Uterus (tissue), 4 donors: Measurements from ENCODE around the gene SOCS1. TPM values are rescaled to one million over a fixed set of nuclear protein-coding genes. Genes with fewer than 3 reads are reported as not detected.

Source experiments
- DNase-seq, 2 donors: peaks; one replicate each; pipeline ENCODE4 v3.0.0-alpha.2; 2019 to 2020
- H3K27ac ChIP-seq, 2 donors: fragments of 200-600 bp; sonication (generic); 1 replicate in 1 of 2; 2 replicates in 1 of 2; pipeline ENCODE4 v1.5.1; 2016 to 2018
- H3K27me3 ChIP-seq, 2 donors: fragments of 200-600 bp; sonication (generic); one replicate each; pipeline ENCODE4 v1.5.1; 2018 to 2019; ENCODE audit warnings: control low read depth in 1 of 2
- H3K36me3 ChIP-seq, 2 donors: fragments of 200-600 bp; sonication (generic); one replicate each; pipeline ENCODE4 v1.5.1; 2019; ENCODE audit warnings: control low read depth in 1 of 2
- H3K4me1 ChIP-seq, 2 donors: fragments of 200-600 bp; sonication (generic); one replicate each; pipeline ENCODE4 v1.5.1; 2018 to 2019; ENCODE audit warnings: control low read depth in 1 of 2
- H3K4me3 ChIP-seq, 2 donors: fragments of 200-600 bp; sonication (generic); 1 replicate in 1 of 2; 2 replicates in 1 of 2; pipeline ENCODE4 v1.5.1; 2018 to 2019; ENCODE audit warnings: mild to moderate bottlenecking in 1 of 2
- H3K9me3 ChIP-seq, 2 donors: fragments of 200-600 bp; sonication (generic); one replicate each; pipeline ENCODE4 v1.5.1; 2019; ENCODE audit warnings: control low read depth in 1 of 2
- POLR2A ChIP-seq, 2 donors: fragments of 450-650 bp; IDR thresholded peaks; one replicate each; pipeline ENCODE4 v1.6.1; 2016; ENCODE audit warnings: antibody characterized with exemption in 2 of 2, mild to moderate bottlenecking in 1 of 2, moderate library complexity in 1 of 2
- intact Hi-C: fragments of 100-400 bp; cut with DNase I; formaldehyde crosslinking; loops from one replicate; pipeline ENCODE4 v1.15.1; 2023; ENCODE audit warnings: low total_unique reads
- total RNA-seq, 4 donors: library from RNA; depleted of rRNA in 3 of 4; stranded (reverse); fragments of >200 nt in 3 of 4; gene quantifications; one replicate each; pipeline versions ENCODE4 v1.1.0 to v1.2.4, GENCODE V29; 2014 to 2023
- TF ChIP-seq, protein P1 (sequence below), 4 experiments: fragments of 200-600 bp in 2 of 4; fragments of 450-650 bp in 2 of 4; sonication (generic) in 2 of 4; IDR thresholded peaks; one replicate each; pipeline ENCODE4 v1.5.1; 2016 to 2019; ENCODE audit warnings: antibody characterized with exemption in 4 of 4, mild to moderate bottlenecking in 2 of 4, moderate library complexity in 1 of 4
- donor health status: DM: yes; HTN: yes; CAD: no.

Gene SOCS1
- total RNA-seq, 4 donors from 2014 or later: 6.4 to 45.3 (median 7.6) TPM; not detected in 1

- no peak for DNase-seq
- Histone ChIP-seq H3K9me3 (no peaks in the 10 kb centered on the region), H3K4me3 (no peak overlapping the region), H3K27ac (no peak overlapping the region), H3K36me3 (no peaks in the 10 kb centered on the region), H3K27me3 (no peaks in the 10 kb centered on the region), H3K4me1 (no peaks in the 10 kb centered on the region)
- intact Hi-C loops: no loop called here
- TF ChIP-seq, protein P1, sequence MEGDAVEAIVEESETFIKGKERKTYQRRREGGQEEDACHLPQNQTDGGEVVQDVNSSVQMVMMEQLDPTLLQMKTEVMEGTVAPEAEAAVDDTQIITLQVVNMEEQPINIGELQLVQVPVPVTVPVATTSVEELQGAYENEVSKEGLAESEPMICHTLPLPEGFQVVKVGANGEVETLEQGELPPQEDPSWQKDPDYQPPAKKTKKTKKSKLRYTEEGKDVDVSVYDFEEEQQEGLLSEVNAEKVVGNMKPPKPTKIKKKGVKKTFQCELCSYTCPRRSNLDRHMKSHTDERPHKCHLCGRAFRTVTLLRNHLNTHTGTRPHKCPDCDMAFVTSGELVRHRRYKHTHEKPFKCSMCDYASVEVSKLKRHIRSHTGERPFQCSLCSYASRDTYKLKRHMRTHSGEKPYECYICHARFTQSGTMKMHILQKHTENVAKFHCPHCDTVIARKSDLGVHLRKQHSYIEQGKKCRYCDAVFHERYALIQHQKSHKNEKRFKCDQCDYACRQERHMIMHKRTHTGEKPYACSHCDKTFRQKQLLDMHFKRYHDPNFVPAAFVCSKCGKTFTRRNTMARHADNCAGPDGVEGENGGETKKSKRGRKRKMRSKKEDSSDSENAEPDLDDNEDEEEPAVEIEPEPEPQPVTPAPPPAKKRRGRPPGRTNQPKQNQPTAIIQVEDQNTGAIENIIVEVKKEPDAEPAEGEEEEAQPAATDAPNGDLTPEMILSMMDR (IDR thresholded peaks at IDR 0.05): no peak
- TF ChIP-seq POLR2A (IDR thresholded peaks at IDR 0.05): no peak
Observed at GRCh38 chr16:11264155-11264832, 8.3 kb upstream of the SOCS1 start.

DNA sequence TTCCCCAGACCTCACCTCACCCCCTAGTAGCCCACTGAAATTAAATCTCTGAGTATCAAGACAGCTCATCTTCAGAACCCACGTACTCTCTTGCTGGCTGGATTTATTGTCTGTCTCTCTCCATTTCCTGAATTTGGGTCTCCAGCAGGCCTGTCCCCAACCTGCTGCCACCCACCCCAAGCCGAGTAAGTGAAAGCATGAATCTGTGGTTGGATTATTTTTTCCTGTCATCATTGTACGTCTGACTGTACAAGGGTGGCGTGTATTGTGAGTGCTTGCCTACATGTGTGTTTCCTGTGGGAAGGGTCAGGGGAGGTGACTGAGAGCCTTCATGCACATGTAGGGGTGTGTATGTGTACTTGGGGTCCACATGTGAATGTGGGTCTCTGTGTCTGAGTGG is 7.7 kb upstream of the SOCS1 start:
- intact Hi-C loops: no loop called here
- Histone ChIP-seq H3K27me3 (no peaks in the 10 kb centered on the region), H3K27ac (no peak overlapping the region), H3K9me3 (no peaks in the 10 kb centered on the region), H3K4me3 (no peak overlapping the region), H3K4me1 (no peaks in the 10 kb centered on the region), H3K36me3 (no peaks in the 10 kb centered on the region)
- TF ChIP-seq, protein P1 (IDR thresholded peaks at IDR 0.05): no peak
- TF ChIP-seq POLR2A (IDR thresholded peaks at IDR 0.05): no peak
- no peak for DNase-seq

GRCh38 chr16:11262915-11263314 is 6.9 kb upstream of the SOCS1 start:
- Histone ChIP-seq H3K27me3 (no peaks in the 10 kb centered on the region), H3K4me1 (no peaks in the 10 kb centered on the region), H3K9me3 (no peaks in the 10 kb centered on the region), H3K4me3 (no peak overlapping the region), H3K27ac (no peak overlapping the region), H3K36me3 (no peaks in the 10 kb centered on the region)
- TF ChIP-seq, protein P1 (IDR thresholded peaks at IDR 0.05): no peak
- no peak for TF ChIP-seq POLR2A (IDR thresholded peaks at IDR 0.05)
- intact Hi-C loops: no loop called here
- no peak for DNase-seq

DNA sequence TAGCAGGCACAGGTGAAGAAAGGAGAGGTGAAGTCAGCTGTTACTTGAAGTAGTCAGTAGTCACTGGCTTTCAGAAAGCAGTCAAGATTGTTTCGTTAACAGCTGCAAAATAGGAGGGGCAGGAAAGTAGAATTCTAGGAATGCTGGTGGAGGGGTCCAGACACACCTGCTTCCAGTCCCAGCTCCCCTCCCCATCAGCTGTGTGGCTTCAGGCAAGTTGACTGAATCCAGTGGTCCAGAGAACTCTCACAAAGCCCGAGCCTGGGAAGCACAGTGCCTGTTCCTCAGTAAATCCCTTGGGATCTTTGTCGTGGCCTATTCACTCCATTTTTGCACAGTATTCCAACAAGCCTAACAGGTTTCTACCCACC is 4.6 kb upstream of the SOCS1 start:
- Histone ChIP-seq H3K36me3 (no peaks in the 10 kb centered on the region), H3K9me3 (no peaks in the 10 kb centered on the region), H3K4me1 (no peaks in the 10 kb centered on the region), H3K27ac (no peak overlapping the region), H3K4me3 (no peak overlapping the region), H3K27me3 (no peaks in the 10 kb centered on the region)
- intact Hi-C loops: no loop called here
- TF ChIP-seq POLR2A (IDR thresholded peaks at IDR 0.05): no peak
- TF ChIP-seq, protein P1 (IDR thresholded peaks at IDR 0.05): no peak
- no peak for DNase-seq

DNA sequence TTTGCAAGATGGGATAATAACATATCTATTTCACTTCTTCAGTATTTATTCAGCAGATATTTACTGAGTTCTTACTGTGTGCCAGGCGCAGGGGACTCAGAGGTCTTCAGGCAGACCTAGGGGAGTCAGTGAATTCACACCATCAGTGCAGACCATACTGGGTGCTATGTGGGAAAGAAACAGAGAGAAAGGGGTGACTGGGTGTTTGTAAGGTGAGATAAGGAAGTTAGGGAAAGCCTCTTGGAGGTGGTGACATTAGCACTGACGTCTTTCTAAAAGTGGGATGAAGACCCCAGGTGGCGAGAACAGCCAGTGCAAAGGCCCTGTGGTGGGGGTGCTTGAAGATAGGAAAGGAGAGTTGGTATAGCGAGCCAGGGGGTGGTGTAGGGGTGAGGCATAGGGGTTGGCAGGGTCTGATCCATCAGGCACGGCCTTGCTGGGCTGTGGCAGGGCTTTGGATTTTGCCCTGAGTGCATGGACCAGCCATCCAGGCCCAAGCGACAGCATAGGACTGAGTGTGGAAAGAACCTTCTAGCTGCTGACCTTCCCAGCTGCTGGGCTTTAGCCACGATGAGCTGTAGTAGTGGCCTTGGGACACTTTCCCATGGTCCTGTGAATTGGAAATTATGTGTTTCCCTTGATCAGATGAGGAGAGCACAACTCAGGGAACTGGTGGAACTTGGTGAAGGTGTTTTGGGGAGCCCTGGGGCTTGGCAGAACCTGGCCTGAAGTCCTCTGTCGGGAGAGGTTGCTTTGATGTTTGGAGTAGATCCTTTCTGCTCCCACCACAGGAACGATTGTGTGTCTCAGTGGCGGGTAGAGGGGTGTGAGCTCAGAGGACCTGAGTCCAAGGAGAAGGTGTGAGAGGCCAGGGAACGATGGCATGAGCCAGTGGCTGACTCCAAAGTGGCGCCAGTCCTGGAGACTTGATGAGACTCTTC is 3.9 kb upstream of the SOCS1 start:
- no peaks in the 10 kb centered on the region for H3K36me3 ChIP-seq
- DNase-seq: no peak
- no peak overlapping the region for H3K4me3 ChIP-seq
- H3K4me1 ChIP-seq: peaks cover 0 to under 1% of the 10 kb centered on the region in 2 donors
- no peaks in the 10 kb centered on the region for H3K27me3 ChIP-seq
- no peak for TF ChIP-seq POLR2A (IDR thresholded peaks at IDR 0.05)
- TF ChIP-seq, protein P1 (IDR thresholded peaks at IDR 0.05): no peak
- intact Hi-C loops: loop anchor here (2.0 to 5.0 kb wide), 2 partner anchors 97 to 295 kb away; no protein-coding TSS in a partner anchor
- H3K9me3 ChIP-seq: no peaks in the 10 kb centered on the region
- no peak overlapping the region for H3K27ac ChIP-seq
